HT-29 (cell line): ENCODE measurements around the gene IRGC. TPM values are rescaled to one million over a fixed set of nuclear protein-coding genes. Genes with fewer than 3 reads are reported as not detected.

Experiments used
- DNase-seq: peaks from one replicate; pipeline ENCODE4 v3.0.0-alpha.2; 2015; ENCODE audit warnings: low spot score
- total RNA-seq: library from RNA; depleted of rRNA; stranded (reverse); fragments of >200 nt; shearing (Covaris generic); gene quantifications from 2 replicates; pipeline ENCODE4 v1.2.3, GENCODE V29; 2014

The IRGC gene
- total RNA-seq, 1 experiment from 2014 or later, result 0.08 TPM

DNA sequence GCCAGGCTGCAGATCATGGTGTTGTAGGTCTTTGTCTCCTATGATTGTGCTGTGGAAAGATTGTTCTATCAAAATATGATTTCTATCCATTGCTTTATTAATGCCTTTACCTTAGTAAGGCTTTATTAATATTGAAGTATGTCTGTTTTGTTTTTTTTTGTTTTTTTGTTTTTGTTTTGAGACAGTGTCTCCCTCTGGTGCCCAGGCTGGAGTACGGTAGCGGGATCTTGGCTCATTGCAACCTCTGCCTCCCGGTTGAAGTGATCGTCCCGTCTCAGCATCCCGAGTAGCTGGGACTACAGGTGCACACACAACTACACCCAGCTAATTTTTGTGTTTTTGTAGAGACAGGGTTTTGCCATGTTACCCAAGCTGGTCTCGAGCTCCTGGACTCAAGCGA, 7.7 kb downstream of the IRGC start:
- DNase-seq, result peak; percentile 57

- no peak for DNase-seq
Observed at GRCh38 chr19:43724896-43725295, 9.0 kb downstream of the IRGC start.

DNA sequence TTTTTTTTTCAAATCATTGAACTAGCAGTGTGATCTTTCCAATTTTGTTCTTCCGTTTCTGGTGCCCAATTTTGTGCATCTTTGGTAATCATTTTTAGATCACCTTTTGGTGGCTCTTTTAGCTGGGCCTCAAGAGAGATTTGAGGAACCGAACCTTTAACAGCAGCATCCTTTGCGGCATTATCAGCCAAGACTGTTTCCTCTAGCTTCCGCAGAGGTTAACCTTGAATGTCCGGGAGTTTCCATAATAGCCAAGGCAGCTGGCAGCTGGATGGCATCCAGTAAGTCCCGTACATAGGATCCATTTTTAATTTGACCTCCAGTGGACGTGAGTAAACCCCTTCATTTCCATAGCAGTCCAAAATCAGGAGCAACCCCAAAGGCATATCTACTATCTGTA, 9.6 kb downstream of the IRGC start:
- DNase-seq, result no peak

DNA sequence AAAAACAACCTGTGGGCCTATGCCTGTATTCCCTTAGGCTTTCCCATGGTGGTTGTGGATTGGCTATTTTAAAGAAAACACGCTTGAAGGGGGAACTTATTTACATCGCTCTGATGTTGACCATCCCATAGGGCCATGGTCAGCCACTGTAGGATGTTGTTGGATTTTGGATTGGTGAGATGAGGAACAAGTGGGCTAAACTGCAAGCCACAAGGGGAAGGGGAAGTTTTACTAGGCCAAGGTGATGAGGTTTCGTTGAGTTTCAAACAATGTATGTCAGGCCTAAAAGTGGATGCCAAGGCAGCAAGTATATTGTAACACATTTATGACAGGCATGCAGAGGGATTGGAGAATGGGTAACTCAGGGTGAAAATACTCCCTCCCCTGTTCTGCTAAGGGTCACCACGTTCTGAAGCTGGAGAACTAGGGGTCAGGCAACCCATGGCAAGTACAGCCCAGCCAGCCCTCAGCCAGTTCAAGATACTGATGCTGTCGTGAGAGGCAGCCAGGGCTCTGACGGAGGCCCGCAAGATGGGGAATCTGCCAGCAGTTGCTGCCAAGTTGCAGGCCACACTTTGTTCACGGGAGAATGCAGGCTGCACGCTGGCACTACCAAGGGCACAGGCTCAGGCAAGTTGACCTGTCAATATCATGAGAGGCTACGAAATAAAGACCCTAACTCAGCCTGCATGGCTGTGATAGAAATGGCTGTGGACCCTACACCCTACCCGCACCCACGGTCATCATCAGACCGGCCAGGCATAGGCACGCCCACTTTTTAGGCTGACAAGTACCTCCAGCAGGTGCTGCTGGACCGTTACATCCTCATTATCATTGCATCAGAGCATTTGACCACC, 11.1 kb downstream of the IRGC start:
- DNase-seq, result peak; percentile 8

- no peak for DNase-seq
Observed at GRCh38 chr19:43727593-43727853, 11.6 kb downstream of the IRGC start.

- DNase-seq, result no peak
Observed at GRCh38 chr19:43729919-43730318, 14.0 kb downstream of the IRGC start.

DNA sequence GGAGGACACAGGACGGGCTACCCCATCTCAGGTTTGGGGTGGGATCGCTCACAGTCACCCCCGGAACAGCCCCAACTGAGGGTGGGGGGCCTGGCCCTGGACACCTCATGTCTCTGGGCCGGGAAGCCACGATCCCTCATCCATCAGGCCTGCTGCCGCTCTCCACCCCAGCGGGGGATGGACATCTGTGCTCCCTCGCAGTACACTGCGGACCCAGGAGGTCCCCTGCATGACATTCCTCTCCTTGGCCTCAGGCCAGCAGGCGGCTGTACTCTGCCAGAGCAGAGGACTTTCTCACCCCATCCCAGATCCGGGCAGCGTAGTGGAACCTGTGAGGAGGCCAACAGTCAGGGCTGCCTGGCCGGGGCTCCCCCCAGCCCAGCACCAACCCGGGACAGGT, 15.5 kb downstream of the IRGC start:
- DNase-seq, result no peak

DNA sequence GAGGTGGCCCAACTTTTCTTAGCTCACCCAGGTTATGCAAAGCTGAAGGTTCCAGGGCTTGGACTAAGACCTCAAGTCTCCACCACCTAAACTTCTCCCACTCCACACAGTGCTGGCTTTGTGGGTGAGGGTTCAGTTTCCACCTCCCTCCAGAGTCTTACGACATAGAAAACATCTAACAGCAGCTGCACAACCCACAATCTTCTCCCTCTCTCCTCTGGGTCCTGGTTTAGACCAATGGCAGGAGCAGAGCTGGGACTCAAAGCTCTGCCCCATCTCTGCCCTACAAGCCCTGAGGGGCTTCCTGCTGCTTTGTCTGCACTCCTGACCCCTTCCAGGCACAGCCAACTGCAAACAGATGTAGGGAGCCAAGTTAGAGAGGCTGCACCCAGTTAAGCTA, 16.0 kb downstream of the IRGC start:
- DNase-seq, result no peak

DNA sequence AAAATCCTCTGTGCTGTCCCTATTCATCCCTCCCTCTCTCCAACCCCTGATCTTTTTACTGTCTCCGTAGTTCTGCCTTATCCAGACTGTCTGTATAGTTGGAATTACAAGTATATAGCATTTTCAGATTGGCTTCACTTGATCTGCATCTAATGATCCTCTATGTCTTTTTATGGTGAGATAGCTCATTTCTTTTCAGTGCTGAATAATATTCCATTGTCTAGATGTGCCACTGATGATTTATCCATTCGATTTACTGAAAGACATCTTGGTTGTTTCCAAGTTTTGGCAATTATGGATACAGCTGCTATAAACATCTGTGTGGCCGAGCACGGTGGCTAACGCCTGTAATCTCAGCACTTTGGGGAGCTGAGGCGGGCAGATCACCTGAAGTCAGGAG, 19.1 kb downstream of the IRGC start:
- DNase-seq, result no peak

- DNase-seq, result no peak
Observed at GRCh38 chr19:43735957-43736356, 20.1 kb downstream of the IRGC start.

DNA sequence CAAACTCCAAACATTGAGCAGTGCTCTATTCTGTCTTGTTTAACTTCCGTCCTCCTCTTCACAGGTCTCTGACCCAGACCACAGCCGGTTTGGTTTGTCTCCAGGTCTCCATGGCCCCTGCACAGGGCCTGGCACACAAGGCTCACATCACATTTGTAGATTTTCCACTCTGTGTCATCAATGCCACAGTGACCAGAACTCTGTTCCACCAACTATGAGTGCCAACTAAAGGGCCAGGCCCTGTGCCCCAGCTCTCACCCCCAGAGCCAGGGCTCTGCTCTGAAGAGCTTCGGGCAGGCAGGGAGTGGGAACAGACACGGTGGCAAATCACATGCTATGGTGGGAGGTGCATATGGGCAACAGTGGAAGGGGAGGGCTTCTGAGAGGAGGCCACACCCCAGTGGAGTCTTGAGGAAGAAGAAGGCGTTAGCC, 22.9 kb downstream of the IRGC start:
- peak; percentile 89 for DNase-seq

- DNase-seq, result peak; percentile 98
Observed at GRCh38 chr19:43739439-43740235, 23.8 kb downstream of the IRGC start.

- DNase-seq, result no peak
Observed at GRCh38 chr19:43741075-43741825, 25.4 kb downstream of the IRGC start.

DNA sequence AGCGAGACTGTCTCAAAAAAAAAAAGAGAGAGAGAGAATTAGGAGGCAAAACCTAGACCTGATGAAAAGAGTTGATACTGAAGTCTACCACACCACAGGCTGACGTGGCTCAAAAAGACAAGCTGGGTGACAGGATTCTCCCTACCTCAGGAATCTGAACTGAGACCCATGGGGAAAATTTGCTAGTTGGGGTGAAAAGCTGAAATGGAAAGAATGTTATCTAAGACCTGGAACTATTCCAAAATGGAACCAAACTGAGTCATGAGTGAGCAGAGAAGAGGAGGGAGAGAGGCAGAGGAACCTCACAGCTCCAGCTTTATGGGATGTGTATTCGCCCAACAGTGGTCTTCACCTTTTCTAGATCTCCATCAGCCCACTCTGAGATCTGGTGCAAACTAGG, 27.2 kb downstream of the IRGC start:
- no peak for DNase-seq

- no peak for DNase-seq
Observed at GRCh38 chr19:43747557-43748204, 31.8 kb downstream of the IRGC start.

GRCh38 chr19:43748205-43748594, 32.3 kb downstream of the IRGC start:
- no peak for DNase-seq

DNA sequence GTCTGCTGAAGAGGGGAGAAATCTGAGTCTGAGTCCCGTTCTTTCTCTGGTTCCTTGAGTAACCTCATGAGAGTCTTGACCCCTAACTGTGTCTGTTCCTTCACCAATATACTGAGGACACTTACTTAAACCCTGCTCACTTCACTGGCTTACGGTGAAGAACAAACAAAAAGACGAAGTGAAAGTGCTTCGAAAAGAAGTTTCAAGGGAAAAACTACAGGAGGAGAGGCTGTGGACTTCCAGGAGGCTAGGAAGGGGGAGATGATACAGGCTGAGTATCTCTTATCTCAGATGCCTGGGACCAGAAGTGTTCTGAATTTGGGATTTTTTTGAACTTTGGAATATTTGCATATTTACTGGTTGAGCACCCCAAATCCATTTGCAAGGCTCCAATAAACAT, 32.8 kb downstream of the IRGC start:
- no peak for DNase-seq

DNA sequence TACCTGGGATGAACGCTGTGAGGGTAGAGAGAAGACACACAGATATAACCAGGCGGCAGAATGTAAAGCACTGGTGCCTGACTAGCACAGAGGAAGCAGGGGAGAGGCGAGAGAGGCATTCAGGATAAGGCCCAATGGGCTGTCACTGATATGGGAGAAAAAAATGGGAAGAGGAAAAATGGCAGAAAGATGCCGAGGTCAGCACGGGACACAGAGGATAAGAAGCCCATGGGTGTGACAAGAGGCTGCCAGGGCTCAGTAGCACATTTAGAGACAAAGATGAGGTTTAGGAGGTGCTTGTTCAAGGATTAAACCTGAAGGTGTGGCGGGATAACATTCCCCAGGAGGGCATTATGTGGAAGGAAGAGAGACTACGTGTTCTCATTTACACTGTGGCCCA, 33.3 kb downstream of the IRGC start:
- no peak for DNase-seq

GRCh38 chr19:43749898-43750297, 34.0 kb downstream of the IRGC start:
- DNase-seq, result no peak

- DNase-seq, result no peak
Observed at GRCh38 chr19:43751466-43752220, 35.8 kb downstream of the IRGC start.

GRCh38 chr19:43752287-43752875, 36.5 kb downstream of the IRGC start:
- no peak for DNase-seq
